K562 (cell line): Measurements from ENCODE around the gene S100A3. TPM values are rescaled to one million over a fixed set of nuclear protein-coding genes. Genes with fewer than 3 reads are reported as not detected.

Experiments used
- ATAC-seq: fragments of 200-7000 bp; cut with Tn5 transposase; 3 replicates; pipeline ENCODE4 v1.9.1; 2020; ENCODE audit warnings: moderate library complexity
- BruUV-seq: library from RNA; stranded (reverse); fragments of 400-500 nt; replicated peaks from 2 replicates; lab custom pipeline; 2021; lab: Mats Ljungman, UMichigan
- CTCF ChIA-PET: fragments of 300-600 bp; formaldehyde crosslinking; extraction: SDS; loops from one replicate; lab custom pipeline; 2021; ENCODE audit warnings: low intra/inter-chr PET ratio; lab: Yijun Ruan, JAX
- POLR2A ChIA-PET: fragments of 300-600, 350-650 bp; sonication (Branson Sonifier 250); formaldehyde crosslinking; extraction: SDS; loops from one replicate; lab custom pipeline; 2021; ENCODE audit warnings: antibody characterized with exemption, inconsistent platforms; lab: Yijun Ruan, JAX
- DNase-seq, 4 experiments: peaks; one replicate each; pipeline versions ENCODE4 v3.0.0 to v3.0.0-alpha.2; 2011 to 2018; ENCODE audit warnings: low spot score in 3 of 4, mixed read lengths in 3 of 4; ENCODE audit errors: extremely low read depth in 1 of 4
- FAIRE-seq: peaks from 2 replicates; lab custom pipeline; 2011; peaks lifted over from hg19 to GRCh38; lab: Jason Lieb, UNC
- H2AFZ ChIP-seq: 2 replicates; pipeline ENCODE4 v1.6.0; 2011; ENCODE audit warnings: low read depth, low read length, control low read depth, inconsistent platforms
- H3K27ac ChIP-seq: fragments of 200-600 bp; 3 replicates; pipeline ENCODE4 v1.8.0; 2011; ENCODE audit warnings: low read depth, mild to moderate bottlenecking, control low read depth, inconsistent platforms, low read length, moderate library complexity, mixed read lengths; ENCODE audit errors: extremely low read depth
- H3K27me3 ChIP-seq, 2 experiments: fragments of 300-600 bp in 1 of 2; 2 replicates in 1 of 2; 3 replicates in 1 of 2; pipeline versions ENCODE4 v1.6.0 to v1.8.0; 2011; ENCODE audit warnings: inconsistent platforms in 2 of 2, low read length in 2 of 2, mild to moderate bottlenecking in 1 of 2, mixed read lengths in 1 of 2, moderate library complexity in 1 of 2; ENCODE audit not compliant: control insufficient read depth in 2 of 2, insufficient read depth in 2 of 2
- H3K36me3 ChIP-seq: fragments of 300-600 bp; 3 replicates; pipeline ENCODE4 v1.8.0; 2011; ENCODE audit warnings: mild to moderate bottlenecking, low read length, inconsistent platforms; ENCODE audit not compliant: control insufficient read depth, insufficient read depth
- H3K4me1 ChIP-seq, 2 experiments: fragments of 200-600 bp in 1 of 2; replicated peaks in 1 of 2; 2 replicates in 1 of 2; 3 replicates in 1 of 2; pipeline versions ENCODE4 v1.5.1 to v1.8.0; 2011; ENCODE audit warnings: inconsistent platforms in 2 of 2, low read length in 2 of 2, mild to moderate bottlenecking in 1 of 2, mixed read lengths in 1 of 2, moderate library complexity in 1 of 2; ENCODE audit not compliant: control insufficient read depth in 2 of 2, insufficient read depth in 2 of 2
- H3K4me2 ChIP-seq: 2 replicates; pipeline ENCODE4 v1.6.1; 2011; ENCODE audit warnings: low read length, control low read depth, inconsistent platforms, mixed read lengths; ENCODE audit not compliant: insufficient read depth
- H3K4me3 ChIP-seq: fragments of 200-600 bp; sonication (generic), shearing (Covaris generic); 2 replicates; pipeline ENCODE4 v1.5.1; 2016; ENCODE audit warnings: control low read depth, inconsistent platforms
- H3K79me2 ChIP-seq: fragments of 200-600 bp; 3 replicates; pipeline ENCODE4 v1.8.0; 2011; ENCODE audit warnings: low read length, inconsistent platforms; ENCODE audit not compliant: control insufficient read depth, insufficient read depth
- H3K9ac ChIP-seq, 2 experiments: 2 replicates each; pipeline versions ENCODE4 v1.6.0 to v1.6.1; 2011; ENCODE audit warnings: low read depth in 2 of 2, low read length in 2 of 2, control low read depth in 1 of 2, inconsistent platforms in 1 of 2, mild to moderate bottlenecking in 1 of 2, mixed read lengths in 1 of 2; ENCODE audit not compliant: insufficient read depth in 1 of 2
- H3K9me1 ChIP-seq: one replicate; pipeline ENCODE4 v1.6.0; 2011; ENCODE audit warnings: inconsistent platforms, mild to moderate bottlenecking, low read length, moderate library complexity; ENCODE audit not compliant: control insufficient read depth, insufficient read depth
- H3K9me3 ChIP-seq: replicated peaks from 2 replicates; pipeline ENCODE4 v1.5.1; 2011; ENCODE audit warnings: low read depth, low read length, inconsistent platforms; ENCODE audit not compliant: control insufficient read depth, insufficient read depth
- H4K20me1 ChIP-seq: replicated peaks from 2 replicates; pipeline ENCODE4 v1.6.1; 2011; ENCODE audit warnings: low read length, inconsistent platforms, mixed read lengths; ENCODE audit not compliant: control insufficient read depth, insufficient read depth
- ARID2 ChIP-seq: fragments of 450-650 bp; IDR thresholded peaks from 2 replicates; pipeline ENCODE4 v1.6.1; 2017; ENCODE audit warnings: antibody characterized with exemption, mild to moderate bottlenecking
- HDAC2 ChIP-seq: fragments of 450-650 bp; IDR thresholded peaks from 2 replicates; pipeline ENCODE4 v1.6.1; 2016; ENCODE audit warnings: mild to moderate bottlenecking
- PURB ChIP-seq: sonication (generic); formaldehyde crosslinking; IDR thresholded peaks from 2 replicates; pipeline ENCODE4 v1.9.0; 2021; ENCODE audit warnings: low read depth, mild to moderate bottlenecking, missing genetic modification reagents
- ZNF764 ChIP-seq: fragments of 250-450 bp; sonication (Bioruptor Pico); IDR thresholded peaks from 2 replicates; pipeline ENCODE4 v1.4.0; 2020; ENCODE audit warnings: low read depth, mild to moderate bottlenecking, moderate library complexity
- WGBS: fragments of 100-300 bp; shearing (Covaris generic); methylation state at CpG from one replicate; pipeline ENCODE4 v1.1.6; 2016; ENCODE audit warnings: low coverage, mixed read lengths; ENCODE audit not compliant: insufficient coverage; ENCODE audit errors: missing lambda C conversion rate; 5-methylcytosine and 5-hydroxymethylcytosine counted together
- in situ Hi-C: fragments of 300-500 bp; cut with MboI; formaldehyde crosslinking; loops from 4 replicates; pipeline ENCODE4 v1.15.0; 2018; ENCODE audit warnings: inconsistent platforms, mixed read lengths
- intact Hi-C: fragments of 100-400 bp; cut with micrococcal nuclease; formaldehyde crosslinking; loops from 2 replicates; pipeline ENCODE4 v1.14.2; 2022
- polyA plus RNA-seq, 8 experiments: library from polyadenylated mRNA; depleted of rRNA in 4 of 8; stranded (reverse) in 5 of 8; unstranded in 3 of 8; fragments of >200 nt; fragmentation: Nextera tagmentation in 2 of 8; fragmentation: Illumina TruSeq in 1 of 8; extraction: Ambion mirVana in 2 of 8; extraction: Trizol in 1 of 8; gene quantifications; 2 replicates each; pipeline versions ENCODE4 v1.2.1 to v1.2.3, GENCODE V29; 2011 to 2014; ENCODE audit warnings: inconsistent platforms in 1 of 8, missing spikeins in 1 of 8
- total RNA-seq, 7 experiments: library from RNA; depleted of rRNA in 6 of 7; stranded (reverse); fragments of >200 nt in 6 of 7; fragmentation: Illumina TruSeq in 2 of 7; extraction: Trizol in 2 of 7; gene quantifications; 2 replicates each; pipeline versions ENCODE4 v1.2.1 to v1.2.3, GENCODE V29; 2011 to 2021; ENCODE audit warnings: low replicate concordance in 1 of 7
- TF ChIP-seq, protein P1 (sequence below): fragments of 450-650 bp; IDR thresholded peaks from 2 replicates; pipeline ENCODE4 v1.6.1; 2016; ENCODE audit warnings: mild to moderate bottlenecking

S100A3 gene
- total and polyA plus RNA-seq, 9 of the 15 experiments (the other 6 are each of a cell fraction or from before 2014, with no cell fraction given) = 0.08 to 1.7 (median 0.18) TPM; not detected in 4

- DNase-seq = no peak
- no peak overlapping the region for H3K9ac ChIP-seq
- no peaks in the 10 kb centered on the region for H3K27me3 ChIP-seq
- no TSS peak for BruUV-seq
- peak; percentile 37 for FAIRE-seq
- peak; percentile 18 for ATAC-seq
- H3K4me2 ChIP-seq = no peak overlapping the region
- CTCF ChIA-PET = interaction anchor here (1.0 to 2.4 kb wide), 2 partner anchors 36 to 455 kb away, joined by 3 to 21 read pairs; partner anchors contain the start of gene RAB13
- H3K4me3 ChIP-seq = no peak overlapping the region
- H3K9me3 ChIP-seq = no peaks in the 10 kb centered on the region
- H2AFZ ChIP-seq = peak overlapping the region; percentile 54
- no peaks in the 10 kb centered on the region for H3K9me1 ChIP-seq
- no peaks in the 10 kb centered on the region for H4K20me1 ChIP-seq
- peaks cover 38 to 41% of the 10 kb centered on the region in 2 experiments for H3K4me1 ChIP-seq
- WGBS = 28% methylated on average over 2 of the region's 2 CpGs
- H3K27ac ChIP-seq = no peak overlapping the region
- no peak for TF ChIP-seq ARID2
- TF ChIP-seq, all 486 proteins: peak for 0
- in situ Hi-C loops (loop anchor here (5.0 kb wide), 1 partner anchor 35 kb away; the partner anchor contains the start of gene S100A2), intact Hi-C loops (loop anchor here (1.0 to 5.0 kb wide), 2 partner anchors 36 to 100 kb away; partner anchors contain the start of gene CHTOP)
- Histone ChIP-seq H3K36me3 (no peaks in the 10 kb centered on the region), H3K79me2 (no peaks in the 10 kb centered on the region; the same call in 2 of the 3 replicates)
- POLR2A ChIA-PET = interaction anchor here (0.7 to 1.4 kb wide), 4 partner anchors 8 to 183 kb away, joined by 3 to 7 read pairs (median 4); partner anchors contain the start of gene S100A5
Observed at GRCh38 chr1:153532181-153532580, 16.9 kb downstream of the S100A3 start.

DNA sequence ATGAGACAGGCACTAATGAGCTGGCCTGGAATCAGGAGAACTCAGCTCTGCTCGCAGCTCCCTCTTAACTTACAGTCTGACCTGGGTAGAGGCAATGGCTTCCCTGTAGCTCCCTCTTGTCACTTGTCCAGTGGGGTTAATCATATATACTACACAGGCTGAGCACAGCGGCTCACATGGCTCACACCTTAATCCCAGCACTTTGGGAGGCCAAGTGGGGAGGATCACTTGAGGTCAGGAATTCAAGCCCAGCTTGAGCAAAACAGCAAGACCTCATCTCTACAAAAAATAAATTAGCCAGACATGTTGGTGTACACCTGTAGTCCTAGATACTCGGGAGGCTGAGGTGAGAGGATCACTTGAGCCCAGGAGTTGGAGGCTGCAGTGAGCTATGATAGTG is 17.4 kb downstream of the S100A3 start:
- DNase-seq = no peak
- H3K9ac ChIP-seq = no peak overlapping the region
- H4K20me1 ChIP-seq = no peaks in the 10 kb centered on the region
- no peaks in the 10 kb centered on the region for H3K27me3 ChIP-seq
- no peak for FAIRE-seq
- no peaks in the 10 kb centered on the region; the same call in 2 of the 3 replicates for H3K79me2 ChIP-seq
- no peaks in the 10 kb centered on the region for H3K9me1 ChIP-seq
- WGBS = 64% methylated on average over 3 of the region's 3 CpGs
- in situ Hi-C loops = loop anchor here (5.0 kb wide), 1 partner anchor 36 kb away; the partner anchor contains the start of gene S100A2
- H2AFZ ChIP-seq = 0 out of 2 replicates have a peak overlapping the region, but pooled peaks have one; percentile 54
- TF ChIP-seq PURB (no peak), ZNF764 (CRISPR knock-in tag) (no peak), HDAC2 (no peak)
- TF ChIP-seq, protein P1, sequence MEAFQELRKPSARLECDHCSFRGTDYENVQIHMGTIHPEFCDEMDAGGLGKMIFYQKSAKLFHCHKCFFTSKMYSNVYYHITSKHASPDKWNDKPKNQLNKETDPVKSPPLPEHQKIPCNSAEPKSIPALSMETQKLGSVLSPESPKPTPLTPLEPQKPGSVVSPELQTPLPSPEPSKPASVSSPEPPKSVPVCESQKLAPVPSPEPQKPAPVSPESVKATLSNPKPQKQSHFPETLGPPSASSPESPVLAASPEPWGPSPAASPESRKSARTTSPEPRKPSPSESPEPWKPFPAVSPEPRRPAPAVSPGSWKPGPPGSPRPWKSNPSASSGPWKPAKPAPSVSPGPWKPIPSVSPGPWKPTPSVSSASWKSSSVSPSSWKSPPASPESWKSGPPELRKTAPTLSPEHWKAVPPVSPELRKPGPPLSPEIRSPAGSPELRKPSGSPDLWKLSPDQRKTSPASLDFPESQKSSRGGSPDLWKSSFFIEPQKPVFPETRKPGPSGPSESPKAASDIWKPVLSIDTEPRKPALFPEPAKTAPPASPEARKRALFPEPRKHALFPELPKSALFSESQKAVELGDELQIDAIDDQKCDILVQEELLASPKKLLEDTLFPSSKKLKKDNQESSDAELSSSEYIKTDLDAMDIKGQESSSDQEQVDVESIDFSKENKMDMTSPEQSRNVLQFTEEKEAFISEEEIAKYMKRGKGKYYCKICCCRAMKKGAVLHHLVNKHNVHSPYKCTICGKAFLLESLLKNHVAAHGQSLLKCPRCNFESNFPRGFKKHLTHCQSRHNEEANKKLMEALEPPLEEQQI = no peak
- H3K27ac ChIP-seq = no peak overlapping the region
- ATAC-seq = no peak
- no TSS peak for BruUV-seq
- ChIA-PET POLR2A (interaction anchor here (0.8 to 1.4 kb wide), 3 partner anchors 9 to 13 kb away, joined by 3 to 7 read pairs (median 5); partner anchors contain the start of gene S100A5), CTCF (no interaction called here)
- intact Hi-C loops = loop anchor here (1.0 to 5.0 kb wide), 2 partner anchors 37 to 101 kb away; partner anchors contain the start of gene CHTOP
- H3K9me3 ChIP-seq = no peaks in the 10 kb centered on the region
- H3K4me3 ChIP-seq = no peak overlapping the region
- H3K4me1 ChIP-seq = peaks cover 38 to 41% of the 10 kb centered on the region in 2 experiments
- H3K4me2 ChIP-seq = no peak overlapping the region
- H3K36me3 ChIP-seq = no peaks in the 10 kb centered on the region
